CD4-positive, alpha-beta T cell (primary cell): Measurements from ENCODE around the gene ASB15. TPM values are rescaled to one million over a fixed set of nuclear protein-coding genes. Genes with fewer than 3 reads are reported as not detected.

Experiments
- ATAC-seq: fragments of 200-7000 bp; cut with Tn5 transposase; one replicate; pipeline ENCODE4 v1.10.0; 2022; ENCODE audit warnings: mild to moderate bottlenecking; ENCODE audit not compliant: poor library complexity
- CTCF ChIA-PET: fragments of 350-600 bp; sonication (Branson Sonifier 250); formaldehyde crosslinking; loops from one replicate; lab custom pipeline; 2021; ENCODE audit warnings: antibody characterized with exemption, inconsistent platforms; lab: Charles Lee
- POLR2A ChIA-PET: fragments of 350-600 bp; sonication (Branson Sonifier 250); formaldehyde crosslinking; loops from one replicate; lab custom pipeline; 2021; ENCODE audit warnings: antibody characterized with exemption, inconsistent platforms; lab: Charles Lee
- DNase-seq, 14 experiments: peaks; one replicate each; pipeline ENCODE4 v3.0.0-alpha.2; 2013 to 2020; ENCODE audit warnings: mixed read lengths in 2 of 14
- H3K27ac ChIP-seq, 2 donors: one replicate each; pipeline versions ENCODE4 v1.5.1 to v1.7.0; 2013; ENCODE audit warnings: low read length in 2 of 2, low read depth in 1 of 2, mild to moderate bottlenecking in 1 of 2
- H3K27me3 ChIP-seq, 2 experiments: 1 replicate in 1 of 2; 2 replicates in 1 of 2; pipeline versions ENCODE4 v1.6.1 to v1.7.0; 2013; ENCODE audit warnings: low read length in 2 of 2, control low read depth in 1 of 2, mild to moderate bottlenecking in 1 of 2, moderate library complexity in 1 of 2; ENCODE audit not compliant: insufficient read depth in 2 of 2, control insufficient read depth in 1 of 2
- H3K36me3 ChIP-seq: one replicate; pipeline ENCODE4 v1.6.1; 2013; ENCODE audit warnings: low read length, control low read depth; ENCODE audit not compliant: insufficient read depth
- H3K4me1 ChIP-seq: one replicate; pipeline ENCODE4 v1.6.1; 2013; ENCODE audit warnings: low read length, control low read depth; ENCODE audit not compliant: insufficient read depth
- H3K4me3 ChIP-seq: one replicate; pipeline ENCODE4 v1.5.1; 2013; ENCODE audit warnings: mild to moderate bottlenecking, low read length, moderate library complexity
- H3K9me3 ChIP-seq, 2 experiments: 1 replicate in 1 of 2; 2 replicates in 1 of 2; pipeline versions ENCODE4 v1.6.1 to v1.7.0; 2013; ENCODE audit warnings: low read length in 2 of 2, mild to moderate bottlenecking in 2 of 2, control low read depth in 1 of 2, moderate library complexity in 1 of 2; ENCODE audit not compliant: control insufficient read depth in 1 of 2, insufficient read depth in 1 of 2
- H3K27ac Mint-ChIP-seq: one replicate; pipeline ENCODE4 v1.8.0; 2020; ENCODE audit warnings: mixed read lengths
- H3K27me3 Mint-ChIP-seq: one replicate; pipeline ENCODE4 v1.8.0; 2021; ENCODE audit warnings: mixed read lengths
- H3K36me3 Mint-ChIP-seq: one replicate; pipeline ENCODE4 v1.8.0; 2021; ENCODE audit warnings: low read depth, mixed read lengths
- H3K4me1 Mint-ChIP-seq: one replicate; pipeline ENCODE4 v1.8.0; 2021; ENCODE audit warnings: low read depth, mixed read lengths
- H3K4me3 Mint-ChIP-seq: one replicate; pipeline ENCODE4 v1.8.0; 2020; ENCODE audit warnings: mild to moderate bottlenecking, mixed read lengths
- H3K9me3 Mint-ChIP-seq: one replicate; pipeline ENCODE4 v1.8.0; 2020; ENCODE audit warnings: mixed read lengths
- intact Hi-C, 2 experiments: fragments of 100-400 bp; cut with DNase I in 1 of 2; cut with micrococcal nuclease in 1 of 2; formaldehyde crosslinking; loops; one replicate each; pipeline versions ENCODE4 v1.15.1 to v1.9.0; 2023 to 2025; cut with DNase I, micrococcal nuclease
- total RNA-seq, 174 experiments: library from RNA in 2 of 174; stranded (reverse) in 2 of 174; gene quantifications; one replicate each; pipeline ENCODE4 v1.2.3 and lab custom pipeline; 2021 to 2026
- TF ChIP-seq, protein P1 (sequence below): fragments of 200-600 bp; IDR thresholded peaks from one replicate; pipeline ENCODE4 v1.8.0; 2022; ENCODE audit warnings: antibody characterized with exemption, mild to moderate bottlenecking

Gene ASB15
- total RNA-seq, 2 experiments from 2014 or later: not detected

DNA sequence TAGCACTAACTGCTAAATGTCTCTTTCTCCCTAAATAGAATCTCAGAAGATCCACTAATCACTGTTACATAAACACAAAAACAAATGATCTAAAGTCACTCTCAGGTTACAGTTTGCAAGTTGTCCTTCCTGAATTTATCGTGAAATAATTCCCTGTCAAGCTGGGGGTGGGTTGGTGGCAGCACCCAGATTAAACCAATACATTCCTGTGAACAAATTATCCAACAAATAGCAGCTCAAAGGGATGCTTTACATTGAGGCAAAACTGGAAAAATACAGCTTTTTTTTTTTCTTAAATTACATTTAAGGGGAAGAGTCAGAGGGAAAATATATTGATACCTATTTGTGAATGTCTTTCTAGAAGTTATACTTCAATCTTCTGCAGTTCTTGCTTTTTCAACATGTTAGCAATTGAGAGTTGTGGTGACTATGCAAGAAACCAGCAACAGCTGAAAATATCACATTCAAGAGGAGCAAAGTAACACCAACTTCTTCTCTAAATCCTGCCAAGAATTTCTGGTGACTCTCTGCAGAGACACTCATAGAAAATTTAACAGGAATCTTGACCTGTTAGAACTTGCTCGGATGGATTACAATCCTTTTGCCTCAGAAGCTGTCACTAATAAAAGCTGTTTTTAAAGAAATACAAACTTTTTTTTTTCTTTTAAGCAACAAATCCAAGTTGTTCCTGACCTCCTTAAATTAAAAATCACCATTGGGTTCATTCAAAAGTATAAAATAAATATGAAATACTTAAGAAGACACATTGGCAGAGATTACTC is 73.0 kb downstream of the ASB15 start:
- Histone ChIP-seq H3K9me3 (no peaks in the 10 kb centered on the region), H3K4me3 (no peak overlapping the region), H3K27ac (no peak overlapping the region), H3K36me3 (peaks cover under 1% of the 10 kb centered on the region), H3K4me1 (no peaks in the 10 kb centered on the region), H3K27me3 (no peaks in the 10 kb centered on the region)
- DNase-seq: no peak
- no peaks in the 10 kb centered on the region for H3K4me1 Mint-ChIP-seq
- H3K36me3 Mint-ChIP-seq: peaks cover under 1% of the 10 kb centered on the region
- H3K4me3 Mint-ChIP-seq: no peak overlapping the region
- intact Hi-C loops: no loop called here
- CTCF ChIA-PET: no interaction called here
- H3K27ac Mint-ChIP-seq: no peak overlapping the region
- no peak for ATAC-seq
- no peaks in the 10 kb centered on the region for H3K27me3 Mint-ChIP-seq
- TF ChIP-seq, protein P1, sequence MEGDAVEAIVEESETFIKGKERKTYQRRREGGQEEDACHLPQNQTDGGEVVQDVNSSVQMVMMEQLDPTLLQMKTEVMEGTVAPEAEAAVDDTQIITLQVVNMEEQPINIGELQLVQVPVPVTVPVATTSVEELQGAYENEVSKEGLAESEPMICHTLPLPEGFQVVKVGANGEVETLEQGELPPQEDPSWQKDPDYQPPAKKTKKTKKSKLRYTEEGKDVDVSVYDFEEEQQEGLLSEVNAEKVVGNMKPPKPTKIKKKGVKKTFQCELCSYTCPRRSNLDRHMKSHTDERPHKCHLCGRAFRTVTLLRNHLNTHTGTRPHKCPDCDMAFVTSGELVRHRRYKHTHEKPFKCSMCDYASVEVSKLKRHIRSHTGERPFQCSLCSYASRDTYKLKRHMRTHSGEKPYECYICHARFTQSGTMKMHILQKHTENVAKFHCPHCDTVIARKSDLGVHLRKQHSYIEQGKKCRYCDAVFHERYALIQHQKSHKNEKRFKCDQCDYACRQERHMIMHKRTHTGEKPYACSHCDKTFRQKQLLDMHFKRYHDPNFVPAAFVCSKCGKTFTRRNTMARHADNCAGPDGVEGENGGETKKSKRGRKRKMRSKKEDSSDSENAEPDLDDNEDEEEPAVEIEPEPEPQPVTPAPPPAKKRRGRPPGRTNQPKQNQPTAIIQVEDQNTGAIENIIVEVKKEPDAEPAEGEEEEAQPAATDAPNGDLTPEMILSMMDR: no peak
- peaks cover 4% of the 10 kb centered on the region for H3K9me3 Mint-ChIP-seq
- POLR2A ChIA-PET: interaction anchor here (1.0 kb wide), 1 partner anchor 10 kb away, joined by 3 read pairs; no protein-coding TSS in a partner anchor

DNA sequence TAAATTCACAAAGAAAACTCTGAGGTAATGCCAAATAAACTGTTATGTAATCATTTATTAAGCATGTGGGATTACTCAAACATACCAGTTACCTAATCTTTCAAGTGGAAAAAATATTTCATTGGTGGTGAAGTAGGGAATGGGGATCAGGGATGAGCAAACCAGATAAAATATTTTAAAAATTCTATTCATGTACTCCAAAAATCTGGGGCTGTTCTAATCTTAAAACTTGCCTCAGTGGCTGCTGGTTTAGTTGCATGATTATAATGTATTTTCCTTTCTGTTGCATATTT is 73.5 kb downstream of the ASB15 start:
- H3K27ac Mint-ChIP-seq: no peak overlapping the region
- H3K4me1 Mint-ChIP-seq: no peaks in the 10 kb centered on the region
- no peaks in the 10 kb centered on the region for H3K9me3 ChIP-seq
- H3K36me3 Mint-ChIP-seq: peaks cover 3% of the 10 kb centered on the region
- TF ChIP-seq, protein P1: no peak
- H3K4me1 ChIP-seq: no peaks in the 10 kb centered on the region
- H3K27me3 Mint-ChIP-seq: no peaks in the 10 kb centered on the region
- CTCF ChIA-PET: no interaction called here
- H3K27ac ChIP-seq: no peak overlapping the region
- peaks cover 4% of the 10 kb centered on the region for H3K9me3 Mint-ChIP-seq
- ATAC-seq: no peak
- H3K36me3 ChIP-seq: peaks cover 4% of the 10 kb centered on the region
- no peak overlapping the region for H3K4me3 Mint-ChIP-seq
- H3K27me3 ChIP-seq: no peaks in the 10 kb centered on the region
- POLR2A ChIA-PET: no interaction called here
- no peak for DNase-seq
- intact Hi-C loops: no loop called here
- H3K4me3 ChIP-seq: no peak overlapping the region

DNA sequence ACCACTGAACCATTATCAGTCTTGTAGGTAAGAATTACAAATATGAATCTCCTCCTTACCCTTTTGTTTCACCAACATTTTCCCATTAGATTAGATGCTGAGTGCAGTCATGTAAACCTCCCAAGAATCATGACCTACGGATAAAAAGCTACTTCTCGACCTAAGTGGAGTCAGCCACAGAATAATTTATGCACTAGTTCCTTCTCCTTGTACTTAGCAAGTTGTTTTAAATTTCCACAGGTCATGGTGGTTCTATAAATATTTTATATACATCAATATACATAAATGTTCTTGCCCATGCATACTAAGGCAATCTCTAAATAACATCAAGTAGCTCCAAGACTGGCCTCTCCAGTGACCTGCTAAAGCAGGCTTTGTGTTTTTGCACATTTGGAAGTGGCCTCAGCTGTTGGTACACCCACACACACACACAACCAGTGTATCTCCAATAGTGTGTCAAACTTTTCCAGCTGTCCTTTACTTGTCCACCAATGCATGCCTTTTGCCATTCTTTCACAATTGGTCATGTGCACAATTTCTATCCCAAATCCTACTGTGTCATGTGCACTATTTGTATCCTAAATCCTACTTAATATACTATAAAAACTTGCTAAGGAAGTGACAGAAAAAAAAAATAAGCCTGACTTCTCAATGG is 75.6 kb downstream of the ASB15 start:
- Mint-ChIP-seq H3K4me1 (no peaks in the 10 kb centered on the region), H3K36me3 (peaks cover 11% of the 10 kb centered on the region), H3K4me3 (no peak overlapping the region), H3K27me3 (no peaks in the 10 kb centered on the region), H3K9me3 (no peaks in the 10 kb centered on the region), H3K27ac (no peak overlapping the region)
- Histone ChIP-seq H3K36me3 (peaks cover 20% of the 10 kb centered on the region), H3K27me3 (no peaks in the 10 kb centered on the region), H3K9me3 (no peaks in the 10 kb centered on the region), H3K4me3 (no peak overlapping the region), H3K4me1 (no peaks in the 10 kb centered on the region), H3K27ac (no peak overlapping the region)
- intact Hi-C loops: no loop called here
- DNase-seq (no peak), ATAC-seq (no peak)
- TF ChIP-seq, protein P1: no peak
- CTCF ChIA-PET: no interaction called here
- POLR2A ChIA-PET: no interaction called here
